ENCODE data around the gene TNKS1BP1.
A peak's percentile ranks its signal among the peaks of the same experiment; 100 is the strongest.
"Not testable (repeated sequence)": the region's sequence is repeated elsewhere in the genome, so short reads cannot be mapped to it uniquely, and the experiment has no call there.

Gene TNKS1BP1

GRCh38 chr11:57288771-57289579 is 35.8 kb downstream of the TNKS1BP1 start:
- DNase-seq = peak; percentile 6 to 92 (median 69)

GRCh38 chr11:57287884-57288283 is 36.9 kb downstream of the TNKS1BP1 start:
- no peak for DNase-seq

- no peak for DNase-seq
Measured at GRCh38 chr11:57283231-57283990, 41.3 kb downstream of the TNKS1BP1 start.

GRCh38 chr11:57281546-57281945 is 43.2 kb downstream of the TNKS1BP1 start:
- not testable (repeated sequence) for DNase-seq

GRCh38 chr11:57279116-57279515 is 45.6 kb downstream of the TNKS1BP1 start:
- no peak for DNase-seq

- no peak for DNase-seq
Measured at GRCh38 chr11:57278721-57279095, 46.0 kb downstream of the TNKS1BP1 start.

- peak; percentile 56 to 83 (median 68) for DNase-seq
Measured at GRCh38 chr11:57277845-57278720, 46.7 kb downstream of the TNKS1BP1 start.

GRCh38 chr11:57276971-57277675 is 47.6 kb downstream of the TNKS1BP1 start:
- no peak for DNase-seq

GRCh38 chr11:57276169-57276970 is 48.4 kb downstream of the TNKS1BP1 start:
- no peak for DNase-seq

- no peak for DNase-seq
Measured at GRCh38 chr11:57275582-57275981, 49.2 kb downstream of the TNKS1BP1 start.

GRCh38 chr11:57274904-57275498 is 49.8 kb downstream of the TNKS1BP1 start:
- DNase-seq = no peak

GRCh38 chr11:57273448-57274058 is 51.2 kb downstream of the TNKS1BP1 start:
- no peak for DNase-seq

GRCh38 chr11:57269571-57270021 is 55.2 kb downstream of the TNKS1BP1 start:
- peak in 1 of 3 experiments; percentile 28 for DNase-seq

- no peak for DNase-seq
Measured at GRCh38 chr11:57266157-57266556, 58.6 kb downstream of the TNKS1BP1 start.

- DNase-seq = no peak
Measured at GRCh38 chr11:57263351-57263750, 61.4 kb downstream of the TNKS1BP1 start.

GRCh38 chr11:57262157-57262556 is 62.6 kb downstream of the TNKS1BP1 start:
- no peak for DNase-seq

- DNase-seq = peak in 1 of 3 experiments; percentile 6
Measured at GRCh38 chr11:57260937-57261783, 63.6 kb downstream of the TNKS1BP1 start.

- DNase-seq = no peak
Measured at GRCh38 chr11:57256119-57256518, 68.6 kb downstream of the TNKS1BP1 start.

GRCh38 chr11:57255618-57256017 is 69.1 kb downstream of the TNKS1BP1 start:
- DNase-seq = no peak

- no peak for DNase-seq
Measured at GRCh38 chr11:57254631-57255030, 70.1 kb downstream of the TNKS1BP1 start.

Measured in NCI-H1417 (cell line).